GM19397 (cell line): ENCODE results near the gene DLGAP4.
"Not testable (repeated sequence)": the region's sequence is repeated elsewhere in the genome, so short reads cannot be mapped to it uniquely, and the experiment has no call there.

Experiments used
- ATAC-seq: cut with Tn5 transposase; IDR thresholded peaks from one replicate; pipeline ENCODE4 v1.9.1; 2021; ENCODE audit warnings: mild to moderate bottlenecking, moderate library complexity; ENCODE audit not compliant: unreplicated experiment

DLGAP4 gene

GRCh38 chr20:36487069-36487468 is 180.9 kb downstream of the DLGAP4 start:
- no peak for ATAC-seq

GRCh38 chr20:36490191-36490590 is 184.1 kb downstream of the DLGAP4 start:
- no peak for ATAC-seq

GRCh38 chr20:36491901-36492617 is 185.9 kb downstream of the DLGAP4 start:
- no peak for ATAC-seq

GRCh38 chr20:36493051-36493800 is 187.1 kb downstream of the DLGAP4 start:
- ATAC-seq, result no peak

GRCh38 chr20:36493801-36494114 is 187.6 kb downstream of the DLGAP4 start:
- ATAC-seq, result no peak

GRCh38 chr20:36496707-36497669 is 190.8 kb downstream of the DLGAP4 start:
- no peak for ATAC-seq

- no peak for ATAC-seq
These were observed 191.7 kb downstream of the DLGAP4 start for GRCh38 chr20:36497856-36498255.

- no peak for ATAC-seq
These were observed 192.4 kb downstream of the DLGAP4 start for GRCh38 chr20:36498386-36499179.

- no peak for ATAC-seq
These were observed 193.1 kb downstream of the DLGAP4 start for GRCh38 chr20:36499211-36499610.

- ATAC-seq, result no peak
These were observed 193.8 kb downstream of the DLGAP4 start for GRCh38 chr20:36499723-36500501.

GRCh38 chr20:36501367-36502006 is 195.3 kb downstream of the DLGAP4 start:
- no peak for ATAC-seq

- ATAC-seq, result no peak
These were observed 198.2 kb downstream of the DLGAP4 start for GRCh38 chr20:36504295-36504694.

GRCh38 chr20:36506253-36506652 is 200.1 kb downstream of the DLGAP4 start:
- no peak for ATAC-seq

- no peak for ATAC-seq
These were observed 201.6 kb downstream of the DLGAP4 start for GRCh38 chr20:36507746-36508145.

GRCh38 chr20:36519012-36519719 is 213.0 kb downstream of the DLGAP4 start:
- ATAC-seq, result no peak

GRCh38 chr20:36519944-36520343 is 213.8 kb downstream of the DLGAP4 start:
- no peak for ATAC-seq

- no peak for ATAC-seq
These were observed 215.4 kb downstream of the DLGAP4 start for GRCh38 chr20:36521526-36521925.

GRCh38 chr20:36522412-36522811 is 216.3 kb downstream of the DLGAP4 start:
- ATAC-seq, result not testable (repeated sequence)

- ATAC-seq, result no peak
These were observed 217.2 kb downstream of the DLGAP4 start for GRCh38 chr20:36523341-36523740.
